GM12878 (cell line): ENCODE measurements around the gene ATXN7L1. TPM values are rescaled to one million over a fixed set of nuclear protein-coding genes. Genes with fewer than 3 reads are reported as not detected.

Source experiments
- ATAC-seq: fragments of 200-7000 bp; cut with Tn5 transposase; 3 replicates; pipeline ENCODE4 v1.9.1; 2020; ENCODE audit warnings: mild to moderate bottlenecking, moderate library complexity
- BruUV-seq: library from RNA; stranded (reverse); fragments of 400-500 nt; replicated peaks from 2 replicates; lab custom pipeline; 2021; lab: Mats Ljungman, UMichigan
- CTCF ChIA-PET: fragments of 300-600 bp; sonication (Branson Sonifier 250); formaldehyde crosslinking; extraction: SDS; loops from one replicate; lab custom pipeline; 2021; ENCODE audit warnings: inconsistent platforms; lab: Yijun Ruan, JAX
- POLR2A ChIA-PET: fragments of 350-600 bp; formaldehyde crosslinking; extraction: SDS; loops from one replicate; lab custom pipeline; 2021; ENCODE audit warnings: inconsistent platforms; lab: Charles Lee
- RAD21 ChIA-PET: fragments of 300-600 bp; sonication (Branson Sonifier 250); formaldehyde crosslinking; loops from one replicate; lab custom pipeline; 2023; ENCODE audit warnings: antibody characterized with exemption; ENCODE audit not compliant: unreplicated experiment; lab: Charles Lee
- SMC1A ChIA-PET: fragments of 300-600 bp; sonication (Branson Sonifier 250); formaldehyde crosslinking; loops from one replicate; lab custom pipeline; 2023; ENCODE audit not compliant: unreplicated experiment, uncharacterized antibody; lab: Charles Lee
- DNase-seq: peaks from one replicate; pipeline ENCODE4 v3.0.0-alpha.2; 2011; ENCODE audit warnings: low read depth, low spot score
- FAIRE-seq: peaks from 3 replicates; lab custom pipeline; 2011; peaks lifted over from hg19 to GRCh38; lab: Jason Lieb, UNC
- H2AFZ ChIP-seq: 2 replicates; pipeline ENCODE4 v1.6.0; 2011; ENCODE audit warnings: low read depth, low read length, control low read depth; ENCODE audit not compliant: control insufficient read depth
- H3K27ac ChIP-seq: 2 replicates; pipeline ENCODE4 v1.5.1; 2011; ENCODE audit warnings: control low read depth; ENCODE audit not compliant: control insufficient read depth, insufficient read depth
- H3K27me3 ChIP-seq, 2 experiments: replicated peaks in 1 of 2; 2 replicates each; pipeline versions ENCODE4 v1.6.0 to v1.6.1; 2011; ENCODE audit warnings: low read length in 1 of 2; ENCODE audit not compliant: control insufficient read depth in 2 of 2, insufficient read depth in 2 of 2
- H3K36me3 ChIP-seq, 2 experiments: 2 replicates each; pipeline ENCODE4 v1.5.1; 2011; ENCODE audit warnings: low read length in 1 of 2; ENCODE audit not compliant: control insufficient read depth in 2 of 2, insufficient read depth in 2 of 2
- H3K4me1 ChIP-seq: 2 replicates; pipeline ENCODE4 v1.6.1; 2011; ENCODE audit warnings: mild to moderate bottlenecking, low read length, moderate library complexity, mixed read lengths; ENCODE audit not compliant: control insufficient read depth, insufficient read depth
- H3K4me2 ChIP-seq: 2 replicates; pipeline ENCODE4 v1.6.0; 2011; ENCODE audit warnings: control low read depth; ENCODE audit not compliant: control insufficient read depth, insufficient read depth
- H3K4me3 ChIP-seq: fragments of 200-600 bp; sonication (generic); 2 replicates; pipeline ENCODE4 v1.5.1; 2016
- H3K79me2 ChIP-seq: 2 replicates; pipeline ENCODE4 v1.6.0; 2011; ENCODE audit warnings: low read length; ENCODE audit not compliant: control insufficient read depth, insufficient read depth
- H3K9ac ChIP-seq: 2 replicates; pipeline ENCODE4 v1.8.0; 2011; ENCODE audit warnings: low read length, control low read depth, mixed read lengths; ENCODE audit not compliant: control insufficient read depth, insufficient read depth
- H3K9me3 ChIP-seq: replicated peaks from 3 replicates; pipeline ENCODE4 v1.5.1; 2011; ENCODE audit warnings: mild to moderate bottlenecking, low read length; ENCODE audit not compliant: control insufficient read depth, insufficient read depth
- H4K20me1 ChIP-seq: 2 replicates; pipeline ENCODE4 v1.6.0; 2011; ENCODE audit not compliant: control insufficient read depth, insufficient read depth
- CHD4 ChIP-seq: fragments of 200-600 bp; sonication (generic); IDR thresholded peaks from 2 replicates; pipeline ENCODE4 v1.6.1; 2016; ENCODE audit warnings: mild to moderate bottlenecking
- EP300 ChIP-seq, 2 experiments: fragments of 150-350 bp in 1 of 2; IDR thresholded peaks; 2 replicates each; pipeline ENCODE4 v1.6.1; 2011 to 2012; ENCODE audit warnings: low read depth in 2 of 2, low read length in 2 of 2, borderline replicate concordance in 1 of 2, improper control_type of control experiment in 1 of 2, inconsistent platforms in 1 of 2; ENCODE audit not compliant: control insufficient read depth in 1 of 2
- GATAD2B ChIP-seq: fragments of 450-650 bp; conservative IDR thresholded peaks from 2 replicates; pipeline ENCODE4 v1.6.1; 2017; ENCODE audit warnings: low read depth, mild to moderate bottlenecking, moderate library complexity
- NR2C2 ChIP-seq: IDR thresholded peaks from 2 replicates; pipeline ENCODE4 v1.6.1; 2011; ENCODE audit warnings: borderline replicate concordance, low read depth; ENCODE audit not compliant: control insufficient read depth, insufficient read length
- RBBP5 ChIP-seq: fragments of 200-600 bp; sonication (generic); conservative IDR thresholded peaks from 2 replicates; pipeline ENCODE4 v1.6.1; 2016
- RUNX3 ChIP-seq: IDR thresholded peaks from 2 replicates; pipeline ENCODE4 v1.6.1; 2012; ENCODE audit warnings: low read length, inconsistent platforms
- SIN3A ChIP-seq: IDR thresholded peaks from 2 replicates; pipeline ENCODE4 v1.6.1; 2012; ENCODE audit warnings: low read depth, low read length, improper control_type of control experiment
- SIX5 ChIP-seq: IDR thresholded peaks from 2 replicates; pipeline ENCODE4 v1.6.1; 2011; ENCODE audit warnings: mild to moderate bottlenecking, low read depth, low read length, moderate library complexity; ENCODE audit not compliant: severe bottlenecking
- SMC3 ChIP-seq: IDR thresholded peaks from 2 replicates; pipeline ENCODE4 v1.6.1; 2011; ENCODE audit warnings: low read length, improper control_type of control experiment, borderline replicate concordance
- STAT1 ChIP-seq: fragments of 450-650 bp; conservative IDR thresholded peaks from 2 replicates; pipeline ENCODE4 v1.6.1; 2014; ENCODE audit warnings: antibody characterized with exemption, mild to moderate bottlenecking
- TCF7 ChIP-seq: IDR thresholded peaks from 2 replicates; pipeline ENCODE4 v1.6.1; 2014; ENCODE audit warnings: antibody characterized with exemption, borderline replicate concordance
- ZZZ3 ChIP-seq: IDR thresholded peaks from 2 replicates; pipeline ENCODE4 v1.6.1; 2011; ENCODE audit warnings: low read depth; ENCODE audit not compliant: control insufficient read depth, insufficient read length
- WGBS: methylation state at CpG from one replicate; pipeline ENCODE4 v1.1.6; 2016; ENCODE audit warnings: low lambda C conversion rate; ENCODE audit not compliant: insufficient replicate concordance, insufficient coverage; ENCODE audit errors: missing lambda C conversion rate; 5-methylcytosine and 5-hydroxymethylcytosine counted together
- in situ Hi-C: fragments of 300-500 bp; cut with MboI; formaldehyde crosslinking; loops from 9 replicates; pipeline ENCODE4 v1.14.3; 2018; ENCODE audit warnings: mixed read lengths
- intact Hi-C: fragments of 100-400 bp; cut with micrococcal nuclease; formaldehyde crosslinking; loops from one replicate; pipeline ENCODE4 v1.14.2; 2022; ENCODE audit not compliant: unreplicated experiment
- polyA plus RNA-seq, 11 experiments: library from polyadenylated mRNA; depleted of rRNA in 4 of 11; unstranded in 6 of 11; stranded (reverse) in 5 of 11; fragments of >200 nt; fragmentation: Nextera tagmentation in 4 of 11; fragmentation: Illumina TruSeq in 1 of 11; extraction: Ambion mirVana in 4 of 11; extraction: Trizol in 1 of 11; gene quantifications; 1 replicate in 1 of 11; 2 replicates in 10 of 11; pipeline versions ENCODE4 v1.2.1 to v1.2.3, GENCODE V29; 2011 to 2016; ENCODE audit warnings: inconsistent platforms in 2 of 11, missing spikeins in 2 of 11, low read depth in 1 of 11
- total RNA-seq, 4 experiments: library from RNA; depleted of rRNA in 3 of 4; stranded (reverse); fragments of >200 nt in 3 of 4; fragmentation: Illumina TruSeq in 1 of 4; extraction: Trizol in 1 of 4; gene quantifications; 2 replicates each; pipeline versions ENCODE4 v1.2.1 to v1.2.3, GENCODE V29; 2013 to 2021
- TF ChIP-seq, protein P1 (sequence below): fragments of 450-650 bp; IDR thresholded peaks from 2 replicates; pipeline ENCODE4 v1.6.1; 2018; ENCODE audit warnings: borderline replicate concordance, mild to moderate bottlenecking; ENCODE audit not compliant: partially characterized antibody
- TF ChIP-seq, protein P2 (sequence below): IDR thresholded peaks from 2 replicates; pipeline ENCODE4 v1.6.1; 2012; ENCODE audit warnings: mild to moderate bottlenecking, low read depth, low read length
- TF ChIP-seq, protein P3 (sequence below): IDR thresholded peaks from 2 replicates; pipeline ENCODE4 v1.6.1; 2011; ENCODE audit warnings: low read depth, mild to moderate bottlenecking, low read length, moderate library complexity, borderline replicate concordance; ENCODE audit errors: extremely low read depth
- TF ChIP-seq, protein P4 (sequence below): IDR thresholded peaks from 2 replicates; pipeline ENCODE4 v1.6.1; 2011; ENCODE audit warnings: borderline replicate concordance, low read depth, mild to moderate bottlenecking, moderate library complexity, mixed read lengths, low read length; ENCODE audit not compliant: insufficient read depth; ENCODE audit errors: extremely low read length

The ATXN7L1 gene
- total and polyA plus RNA-seq, 10 of the 15 experiments (the other 5 are each of a cell fraction or from before 2014, with no cell fraction given): 0.40 to 2.9 (median 1.2) TPM

DNA sequence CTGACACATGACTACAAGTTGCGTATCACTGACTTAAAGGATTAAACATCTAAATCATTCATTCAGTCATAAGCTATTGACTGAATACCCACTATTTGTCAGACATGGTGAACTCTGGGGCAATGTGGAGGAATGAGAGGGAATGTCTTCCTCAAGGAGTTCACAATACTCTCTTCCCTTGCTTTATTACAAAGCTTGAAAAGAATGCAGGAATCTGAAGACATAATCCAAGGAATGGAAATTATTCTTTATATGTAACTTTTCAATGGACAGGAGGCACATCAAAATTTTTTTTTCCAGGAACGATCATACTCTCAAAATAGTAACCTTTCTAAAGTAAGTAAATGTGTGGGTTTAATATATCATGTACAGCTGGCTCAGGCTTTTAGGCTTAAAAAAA, 111.9 kb downstream of the ATXN7L1 start:
- no peaks in the 10 kb centered on the region for H3K36me3 ChIP-seq
- no peaks in the 10 kb centered on the region for H3K79me2 ChIP-seq
- POLR2A ChIA-PET: interaction anchor here (0.6 to 2.0 kb wide), 2 partner anchors 45 to 164 kb away, joined by 4 to 7 read pairs; no protein-coding TSS in a partner anchor
- no TSS peak for BruUV-seq
- H3K4me1 ChIP-seq: peaks cover 13% of the 10 kb centered on the region
- SMC1A ChIA-PET: interaction anchor here (0.8 to 12.5 kb wide), 18 partner anchors 10 to 401 kb away, joined by 3 to 182 read pairs (median 4); no protein-coding TSS in a partner anchor
- peaks cover 0 to 8% of the 10 kb centered on the region in 2 experiments; a peak in 2 of 4 replicates for H3K27me3 ChIP-seq
- H3K27ac ChIP-seq: no peak overlapping the region
- RAD21 ChIA-PET: interaction anchor here (1.1 to 8.7 kb wide), 10 partner anchors 25 to 391 kb away, joined by 3 to 99 read pairs (median 4); no protein-coding TSS in a partner anchor
- no peaks in the 10 kb centered on the region for H4K20me1 ChIP-seq
- H2AFZ ChIP-seq: no peak overlapping the region
- intact Hi-C loops: loop anchor here (5.0 kb wide), 3 partner anchors 113 to 388 kb away; partner anchors contain the start of gene ATXN7L1
- H3K4me2 ChIP-seq: no peak overlapping the region
- DNase-seq (no peak), ATAC-seq (no peak), FAIRE-seq (no peak)
- H3K9ac ChIP-seq: no peak overlapping the region
- H3K4me3 ChIP-seq: no peak overlapping the region
- CTCF ChIA-PET: interaction anchor here (0.6 to 10.9 kb wide), 36 partner anchors 11 to 1637 kb away, joined by 3 to 163 read pairs (median 4); no protein-coding TSS in a partner anchor
- in situ Hi-C loops: loop anchor here (5.0 to 10.0 kb wide), 2 partner anchors 250 to 403 kb away; no protein-coding TSS in a partner anchor
- WGBS: 66% methylated on average over 2 of the region's 2 CpGs
- no peaks in the 10 kb centered on the region for H3K9me3 ChIP-seq
- TF ChIP-seq, protein P1, sequence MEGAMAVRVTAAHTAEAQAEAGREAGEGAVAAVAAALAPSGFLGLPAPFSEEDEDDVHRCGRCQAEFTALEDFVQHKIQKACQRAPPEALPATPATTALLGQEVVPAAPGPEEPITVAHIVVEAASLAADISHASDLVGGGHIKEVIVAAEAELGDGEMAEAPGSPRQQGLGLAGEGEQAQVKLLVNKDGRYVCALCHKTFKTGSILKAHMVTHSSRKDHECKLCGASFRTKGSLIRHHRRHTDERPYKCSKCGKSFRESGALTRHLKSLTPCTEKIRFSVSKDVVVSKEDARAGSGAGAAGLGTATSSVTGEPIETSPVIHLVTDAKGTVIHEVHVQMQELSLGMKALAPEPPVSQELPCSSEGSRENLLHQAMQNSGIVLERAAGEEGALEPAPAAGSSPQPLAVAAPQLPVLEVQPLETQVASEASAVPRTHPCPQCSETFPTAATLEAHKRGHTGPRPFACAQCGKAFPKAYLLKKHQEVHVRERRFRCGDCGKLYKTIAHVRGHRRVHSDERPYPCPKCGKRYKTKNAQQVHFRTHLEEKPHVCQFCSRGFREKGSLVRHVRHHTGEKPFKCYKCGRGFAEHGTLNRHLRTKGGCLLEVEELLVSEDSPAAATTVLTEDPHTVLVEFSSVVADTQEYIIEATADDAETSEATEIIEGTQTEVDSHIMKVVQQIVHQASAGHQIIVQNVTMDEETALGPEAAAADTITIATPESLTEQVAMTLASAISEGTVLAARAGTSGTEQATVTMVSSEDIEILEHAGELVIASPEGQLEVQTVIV: no peak
- TF ChIP-seq, protein P2, sequence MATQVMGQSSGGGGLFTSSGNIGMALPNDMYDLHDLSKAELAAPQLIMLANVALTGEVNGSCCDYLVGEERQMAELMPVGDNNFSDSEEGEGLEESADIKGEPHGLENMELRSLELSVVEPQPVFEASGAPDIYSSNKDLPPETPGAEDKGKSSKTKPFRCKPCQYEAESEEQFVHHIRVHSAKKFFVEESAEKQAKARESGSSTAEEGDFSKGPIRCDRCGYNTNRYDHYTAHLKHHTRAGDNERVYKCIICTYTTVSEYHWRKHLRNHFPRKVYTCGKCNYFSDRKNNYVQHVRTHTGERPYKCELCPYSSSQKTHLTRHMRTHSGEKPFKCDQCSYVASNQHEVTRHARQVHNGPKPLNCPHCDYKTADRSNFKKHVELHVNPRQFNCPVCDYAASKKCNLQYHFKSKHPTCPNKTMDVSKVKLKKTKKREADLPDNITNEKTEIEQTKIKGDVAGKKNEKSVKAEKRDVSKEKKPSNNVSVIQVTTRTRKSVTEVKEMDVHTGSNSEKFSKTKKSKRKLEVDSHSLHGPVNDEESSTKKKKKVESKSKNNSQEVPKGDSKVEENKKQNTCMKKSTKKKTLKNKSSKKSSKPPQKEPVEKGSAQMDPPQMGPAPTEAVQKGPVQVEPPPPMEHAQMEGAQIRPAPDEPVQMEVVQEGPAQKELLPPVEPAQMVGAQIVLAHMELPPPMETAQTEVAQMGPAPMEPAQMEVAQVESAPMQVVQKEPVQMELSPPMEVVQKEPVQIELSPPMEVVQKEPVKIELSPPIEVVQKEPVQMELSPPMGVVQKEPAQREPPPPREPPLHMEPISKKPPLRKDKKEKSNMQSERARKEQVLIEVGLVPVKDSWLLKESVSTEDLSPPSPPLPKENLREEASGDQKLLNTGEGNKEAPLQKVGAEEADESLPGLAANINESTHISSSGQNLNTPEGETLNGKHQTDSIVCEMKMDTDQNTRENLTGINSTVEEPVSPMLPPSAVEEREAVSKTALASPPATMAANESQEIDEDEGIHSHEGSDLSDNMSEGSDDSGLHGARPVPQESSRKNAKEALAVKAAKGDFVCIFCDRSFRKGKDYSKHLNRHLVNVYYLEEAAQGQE: no peak
- TF ChIP-seq SMC3 (no peak), ZZZ3 (no peak), TCF7 (no peak), CHD4 (no peak), STAT1 (no peak), EP300 (IDR thresholded peaks at IDR 0.05; ENCODE audit: borderline replicate concordance in 1 of 2, control insufficient read depth in 1 of 2, low read depth in 2 of 2, low read length in 2 of 2) (no peak), NR2C2 (no peak), GATAD2B (no peak), RBBP5 (no peak), SIX5 (no peak), RUNX3 (no peak), SIN3A (no peak)
- TF ChIP-seq, protein P3, sequence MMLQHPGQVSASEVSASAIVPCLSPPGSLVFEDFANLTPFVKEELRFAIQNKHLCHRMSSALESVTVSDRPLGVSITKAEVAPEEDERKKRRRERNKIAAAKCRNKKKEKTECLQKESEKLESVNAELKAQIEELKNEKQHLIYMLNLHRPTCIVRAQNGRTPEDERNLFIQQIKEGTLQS: no peak
- TF ChIP-seq, protein P4, sequence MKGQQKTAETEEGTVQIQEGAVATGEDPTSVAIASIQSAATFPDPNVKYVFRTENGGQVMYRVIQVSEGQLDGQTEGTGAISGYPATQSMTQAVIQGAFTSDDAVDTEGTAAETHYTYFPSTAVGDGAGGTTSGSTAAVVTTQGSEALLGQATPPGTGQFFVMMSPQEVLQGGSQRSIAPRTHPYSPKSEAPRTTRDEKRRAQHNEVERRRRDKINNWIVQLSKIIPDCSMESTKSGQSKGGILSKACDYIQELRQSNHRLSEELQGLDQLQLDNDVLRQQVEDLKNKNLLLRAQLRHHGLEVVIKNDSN: no peak
